GM13976 (cell line): ENCODE measurements around the gene LILRA5.

ENCODE experiments used
- DNase-seq: peaks from one replicate; pipeline ENCODE4 v3.0.0; 2012; ENCODE audit warnings: low spot score
- CTCF ChIP-seq: IDR thresholded peaks from 2 replicates; pipeline ENCODE4 v1.5.1; 2012; ENCODE audit warnings: borderline replicate concordance, mild to moderate bottlenecking; ENCODE audit not compliant: insufficient read depth; ENCODE audit errors: extremely low read depth, missing control alignments, control extremely low read depth
- in situ Hi-C: fragments of 300-500 bp; cut with MboI; formaldehyde crosslinking; loops from one replicate; pipeline ENCODE4 v1.12.0; 2022; ENCODE audit warnings: low sequenced_read_pairs, mixed read lengths, inconsistent platforms; ENCODE audit not compliant: unreplicated experiment

LILRA5 gene

GRCh38 chr19:54316746-54317107 lies 3.8 kb upstream of the LILRA5 start:
- no peak for DNase-seq
- TF ChIP-seq CTCF = no peak
- in situ Hi-C loops = no loop called here

- no peak for DNase-seq
- in situ Hi-C loops = no loop called here
- no peak for TF ChIP-seq CTCF
These were observed 3.0 kb upstream of the LILRA5 start for GRCh38 chr19:54315956-54316355.

DNA sequence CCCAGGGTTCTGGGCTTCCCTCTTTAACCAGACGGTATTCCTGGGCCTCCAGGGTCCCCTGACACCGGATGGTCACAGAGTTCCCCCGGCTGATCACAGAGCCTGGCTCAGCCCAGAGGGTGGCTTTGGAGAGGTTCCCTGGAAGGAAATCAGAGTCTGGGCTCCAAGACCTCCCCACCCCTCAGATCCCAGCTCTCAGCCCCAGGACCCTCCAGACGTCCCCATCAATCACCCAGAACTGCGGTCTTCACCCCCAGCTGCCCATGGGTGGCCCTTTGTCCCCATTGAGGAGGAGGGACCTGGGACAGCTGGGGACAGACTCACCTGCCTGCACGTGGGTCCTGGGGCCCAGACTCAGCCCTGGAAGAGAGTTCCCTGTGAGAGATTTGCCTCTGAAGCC lies 955 bp downstream of the LILRA5 start:
- TF ChIP-seq CTCF = no peak
- no peak for DNase-seq
- in situ Hi-C loops = no loop called here

DNA sequence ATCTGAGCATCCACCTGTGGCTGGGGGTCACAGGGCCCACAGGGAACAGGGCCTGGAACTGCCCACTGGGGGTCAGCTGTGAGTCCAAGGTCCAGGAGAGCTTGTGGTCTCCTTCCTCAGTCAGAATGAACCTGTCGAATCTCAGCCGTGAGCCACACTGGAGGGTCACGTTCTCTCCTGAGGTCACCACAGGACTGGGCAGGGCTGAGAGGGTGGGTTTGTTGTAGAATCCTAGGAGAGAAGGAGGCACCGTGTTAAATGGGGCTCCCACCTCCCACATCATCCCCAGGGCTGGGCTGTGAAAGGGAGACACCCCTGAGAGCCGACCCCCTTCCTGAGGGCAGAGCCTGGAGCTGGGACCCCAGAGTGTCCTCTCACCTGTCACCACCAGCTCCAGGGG lies 1.5 kb downstream of the LILRA5 start:
- no peak for TF ChIP-seq CTCF
- no peak for DNase-seq
- in situ Hi-C loops = no loop called here

- in situ Hi-C loops = no loop called here
- no peak for TF ChIP-seq CTCF
- DNase-seq = no peak
These were observed 2.4 kb downstream of the LILRA5 start for GRCh38 chr19:54310543-54310942.

DNA sequence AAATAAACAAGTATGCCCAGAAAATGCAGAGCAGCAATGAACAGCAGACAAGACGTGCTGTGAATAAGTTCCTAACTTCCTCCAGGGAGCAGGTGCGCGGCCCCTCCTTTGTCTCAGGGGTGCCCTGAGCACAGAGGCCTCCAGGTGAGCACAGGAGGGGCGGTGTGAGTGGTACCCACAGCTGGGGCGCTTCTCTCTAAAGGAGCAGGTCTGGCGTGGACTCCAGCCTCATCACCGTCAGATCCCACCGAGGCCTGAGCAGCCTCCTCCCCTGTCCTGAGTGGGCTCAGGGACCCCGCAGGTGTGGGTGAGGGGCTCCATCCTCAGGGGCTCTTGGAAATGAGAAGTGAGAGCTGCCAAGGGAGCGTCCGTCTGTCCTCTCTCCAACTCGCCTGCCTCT lies 3.2 kb downstream of the LILRA5 start:
- no peak for DNase-seq
- in situ Hi-C loops = no loop called here
- no peak for TF ChIP-seq CTCF

DNA sequence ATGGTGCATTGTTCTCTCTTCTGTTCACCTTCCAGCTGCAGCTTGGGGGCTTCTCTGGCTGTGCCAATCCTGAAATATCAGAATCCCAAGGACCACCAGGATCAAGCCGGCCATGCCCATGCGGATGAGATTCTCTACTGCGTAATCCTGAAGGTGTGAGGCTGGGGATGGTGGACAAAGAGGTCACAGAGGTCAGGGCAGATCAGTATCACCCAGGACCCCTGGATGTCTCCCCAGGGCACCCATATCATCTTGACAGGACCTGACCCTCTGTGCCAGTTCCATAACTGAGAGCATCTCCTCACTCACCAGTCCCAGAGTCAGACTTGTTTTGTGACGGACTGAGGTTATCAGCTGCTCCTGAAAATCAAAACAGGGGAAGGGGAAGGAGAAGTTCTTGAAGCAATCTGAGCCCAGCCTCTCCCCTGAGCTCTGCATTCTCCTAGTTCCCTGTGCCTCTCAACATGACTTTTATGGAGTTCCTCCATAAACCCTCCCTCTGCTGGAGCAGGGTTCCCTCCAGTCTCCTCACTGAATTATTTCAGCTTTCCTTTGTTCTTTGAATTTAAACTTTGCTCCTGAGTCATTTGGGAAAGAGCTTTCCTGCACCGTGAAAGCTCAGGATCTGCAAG lies 5.5 kb downstream of the LILRA5 start:
- DNase-seq = no peak
- in situ Hi-C loops = no loop called here
- TF ChIP-seq CTCF = no peak
